SK-N-SH treated with all-trans-retinoic acid at 6 μM for 48 hours (cell line): ENCODE measurements around the gene CNTNAP2.
"Not testable (repeated sequence)": the region's sequence is repeated elsewhere in the genome, so short reads cannot be mapped to it uniquely, and the experiment has no call there.

ENCODE experiments used
- ATAC-seq: fragments of 200-7000 bp; cut with Tn5 transposase; 3 replicates; pipeline ENCODE4 v1.9.1; 2020; ENCODE audit warnings: mild to moderate bottlenecking, moderate library complexity
- BACH2 ChIP-seq: fragments of 250-450 bp; sonication (Bioruptor Pico); IDR thresholded peaks from 2 replicates; pipeline ENCODE4 v1.9.0; 2021; ENCODE audit warnings: mild to moderate bottlenecking, borderline replicate concordance
- CREB5 ChIP-seq: fragments of 250-450 bp; sonication (Bioruptor Pico); IDR thresholded peaks from 2 replicates; pipeline ENCODE4 v1.5.1; 2020; ENCODE audit warnings: low read depth, mild to moderate bottlenecking, moderate library complexity
- CSDC2 ChIP-seq: fragments of 250-450 bp; sonication (Bioruptor Pico); IDR thresholded peaks from 2 replicates; pipeline ENCODE4 v1.5.0; 2020; ENCODE audit warnings: mild to moderate bottlenecking, moderate library complexity
- ESRRG ChIP-seq: fragments of 250-450 bp; sonication (Bioruptor Pico); IDR thresholded peaks from 2 replicates; pipeline ENCODE4 v1.6.1; 2021; ENCODE audit warnings: mild to moderate bottlenecking
- GLIS3 ChIP-seq: fragments of 250-450 bp; sonication (Bioruptor Pico); IDR thresholded peaks from 2 replicates; pipeline ENCODE4 v1.5.0; 2020; ENCODE audit warnings: mild to moderate bottlenecking, moderate library complexity
- ISL1 ChIP-seq: fragments of 250-450 bp; sonication (Bioruptor Pico); IDR thresholded peaks from 2 replicates; pipeline ENCODE4 v2.1.2; 2022; ENCODE audit warnings: mild to moderate bottlenecking, moderate library complexity
- OSR1 ChIP-seq: fragments of 250-450 bp; sonication (Bioruptor Pico); IDR thresholded peaks from 2 replicates; pipeline ENCODE4 v1.8.0; 2022; ENCODE audit warnings: moderate library complexity, mild to moderate bottlenecking, inconsistent platforms
- PPARA ChIP-seq: fragments of 250-450 bp; sonication (Bioruptor Pico); IDR thresholded peaks from 2 replicates; pipeline ENCODE4 v1.5.0; 2020; ENCODE audit warnings: mild to moderate bottlenecking, borderline replicate concordance
- SNAI2 ChIP-seq: fragments of 250-450 bp; sonication (Bioruptor Pico); IDR thresholded peaks from 2 replicates; pipeline ENCODE4 v1.5.0; 2020; ENCODE audit warnings: mild to moderate bottlenecking, moderate library complexity
- TCF4 ChIP-seq: fragments of 250-450 bp; sonication (Bioruptor Pico); IDR thresholded peaks from 2 replicates; pipeline ENCODE4 v1.8.0; 2021; ENCODE audit warnings: mild to moderate bottlenecking, moderate library complexity, borderline replicate concordance
- ZC3H10 ChIP-seq: fragments of 250-450 bp; sonication (Bioruptor Pico); IDR thresholded peaks from 2 replicates; pipeline ENCODE4 v1.5.1; 2021; ENCODE audit warnings: mild to moderate bottlenecking, moderate library complexity
- ZFP3 ChIP-seq: fragments of 250-450 bp; sonication (Bioruptor Pico); IDR thresholded peaks from 2 replicates; pipeline ENCODE4 v1.5.0; 2020; ENCODE audit warnings: mild to moderate bottlenecking, moderate library complexity
- ZFP30 ChIP-seq: fragments of 450-650 bp; formaldehyde crosslinking; IDR thresholded peaks from 2 replicates; pipeline ENCODE4 v1.5.0; 2022; ENCODE audit warnings: mild to moderate bottlenecking, moderate library complexity
- ZNF565 ChIP-seq: fragments of 450-650 bp; formaldehyde crosslinking; conservative IDR thresholded peaks from 2 replicates; pipeline ENCODE4 v1.5.0; 2020; ENCODE audit warnings: low read depth, mild to moderate bottlenecking, moderate library complexity
- ZNF70 ChIP-seq: fragments of 450-650 bp; formaldehyde crosslinking; IDR thresholded peaks from 2 replicates; pipeline ENCODE4 v1.5.0; 2020; ENCODE audit warnings: mild to moderate bottlenecking, moderate library complexity
- ZNF8 ChIP-seq: fragments of 450-650 bp; formaldehyde crosslinking; IDR thresholded peaks from 2 replicates; pipeline ENCODE4 v1.5.0; 2020; ENCODE audit warnings: mild to moderate bottlenecking, moderate library complexity
- TF ChIP-seq, protein P1 (sequence below): fragments of 250-450 bp; sonication (Bioruptor Pico); IDR thresholded peaks from 2 replicates; pipeline ENCODE4 v1.8.0; 2021; ENCODE audit warnings: low read depth, mild to moderate bottlenecking, moderate library complexity, borderline replicate concordance
- TF ChIP-seq, protein P2 (sequence below): fragments of 250-450 bp; sonication (Bioruptor Pico); IDR thresholded peaks from 2 replicates; pipeline ENCODE4 v1.5.1; 2021; ENCODE audit warnings: mild to moderate bottlenecking, moderate library complexity
- TF ChIP-seq, protein P3 (sequence below): fragments of 250-450 bp; sonication (Bioruptor Pico); IDR thresholded peaks from 2 replicates; pipeline ENCODE4 v1.5.0; 2020; ENCODE audit warnings: mild to moderate bottlenecking, moderate library complexity
- TF ChIP-seq, protein P4 (sequence below): fragments of 250-450 bp; sonication (Bioruptor Pico); IDR thresholded peaks from 2 replicates; pipeline ENCODE4 v1.8.0; 2020; ENCODE audit warnings: mild to moderate bottlenecking, moderate library complexity, borderline replicate concordance

The CNTNAP2 gene

DNA sequence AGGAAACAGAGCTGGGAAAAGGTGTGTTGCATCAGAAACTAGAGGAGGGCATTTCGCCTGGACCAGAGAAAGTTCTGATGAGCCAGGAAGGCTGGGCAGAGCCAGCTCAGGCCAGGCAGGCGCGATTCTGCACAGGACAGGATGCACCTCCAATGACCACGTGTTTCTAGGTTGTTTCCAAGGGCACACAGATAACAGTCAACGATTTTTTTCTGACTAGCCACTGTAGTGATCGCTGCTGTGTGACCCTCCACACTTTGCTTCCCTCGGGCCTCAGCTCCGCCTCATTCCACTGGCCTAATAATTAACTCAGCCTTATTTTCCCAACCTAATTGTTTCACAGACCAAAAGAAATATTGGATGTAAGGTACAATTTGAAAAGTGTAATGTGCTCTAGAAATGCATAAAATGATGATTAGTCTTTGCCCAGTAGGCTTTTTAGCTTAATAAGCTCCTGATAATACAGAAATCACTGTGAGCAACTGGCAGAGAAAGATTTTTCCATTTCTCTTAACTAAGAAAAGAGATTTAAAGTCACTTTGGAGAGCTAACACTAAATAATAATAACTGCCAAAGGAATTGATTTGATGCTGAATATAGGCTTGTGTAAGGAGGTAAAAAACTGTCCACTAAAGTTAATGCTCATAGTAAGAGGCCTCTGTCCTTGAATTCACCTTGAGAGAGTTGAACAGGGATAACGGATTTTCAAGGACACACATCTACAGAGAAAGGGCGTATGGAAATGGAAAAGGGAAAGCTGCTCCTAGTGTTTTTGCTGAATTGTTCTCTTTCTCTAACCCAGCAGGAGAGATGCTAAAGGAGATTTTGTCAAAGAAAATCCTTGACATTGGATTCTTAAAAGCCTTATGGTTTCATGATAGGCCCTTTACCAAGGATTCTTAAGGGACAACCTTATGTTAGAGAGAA lies 2183.0 kb downstream of the CNTNAP2 start (continued):
- TF ChIP-seq PPARA (CRISPR knock-in tag) (no peak), TCF4 (no peak), ZFP30 (CRISPR knock-in tag) (no peak), ZC3H10 (CRISPR knock-in tag) (no peak)
- TF ChIP-seq, all 23 proteins: peak for 0

GRCh38 chr7:148302436-148302835 lies 2185.8 kb downstream of the CNTNAP2 start:
- ATAC-seq = not testable (repeated sequence)

GRCh38 chr7:148303295-148304082 lies 2186.9 kb downstream of the CNTNAP2 start:
- ATAC-seq = peak; percentile 99
- TF ChIP-seq, protein P1, sequence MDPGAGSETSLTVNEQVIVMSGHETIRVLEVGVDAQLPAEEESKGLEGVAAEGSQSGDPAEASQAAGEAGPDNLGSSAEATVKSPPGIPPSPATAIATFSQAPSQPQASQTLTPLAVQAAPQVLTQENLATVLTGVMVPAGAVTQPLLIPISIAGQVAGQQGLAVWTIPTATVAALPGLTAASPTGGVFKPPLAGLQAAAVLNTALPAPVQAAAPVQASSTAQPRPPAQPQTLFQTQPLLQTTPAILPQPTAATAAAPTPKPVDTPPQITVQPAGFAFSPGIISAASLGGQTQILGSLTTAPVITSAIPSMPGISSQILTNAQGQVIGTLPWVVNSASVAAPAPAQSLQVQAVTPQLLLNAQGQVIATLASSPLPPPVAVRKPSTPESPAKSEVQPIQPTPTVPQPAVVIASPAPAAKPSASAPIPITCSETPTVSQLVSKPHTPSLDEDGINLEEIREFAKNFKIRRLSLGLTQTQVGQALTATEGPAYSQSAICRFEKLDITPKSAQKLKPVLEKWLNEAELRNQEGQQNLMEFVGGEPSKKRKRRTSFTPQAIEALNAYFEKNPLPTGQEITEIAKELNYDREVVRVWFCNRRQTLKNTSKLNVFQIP = no peak
- TF ChIP-seq GLIS3 (no peak), ZNF8 (no peak), ZNF565 (CRISPR knock-in tag) (no peak), ZFP30 (CRISPR knock-in tag) (no peak), ISL1 (CRISPR knock-in tag) (peak; percentile 89), CREB5 (CRISPR knock-in tag) (peak; percentile 72; the same call in 1 of the 2 replicates), ZC3H10 (CRISPR knock-in tag) (peak; percentile 4; the same call in 1 of the 2 replicates), ESRRG (CRISPR knock-in tag) (no peak), BACH2 (CRISPR knock-in tag) (no peak), OSR1 (CRISPR knock-in tag) (no peak), SNAI2 (0 out of 2 replicates have a peak, but pooled peaks have one; percentile 78), CSDC2 (no peak), ZFP3 (CRISPR knock-in tag) (peak; percentile 55), ZNF70 (no peak), PPARA (CRISPR knock-in tag) (no peak)
- TF ChIP-seq, protein P2, sequence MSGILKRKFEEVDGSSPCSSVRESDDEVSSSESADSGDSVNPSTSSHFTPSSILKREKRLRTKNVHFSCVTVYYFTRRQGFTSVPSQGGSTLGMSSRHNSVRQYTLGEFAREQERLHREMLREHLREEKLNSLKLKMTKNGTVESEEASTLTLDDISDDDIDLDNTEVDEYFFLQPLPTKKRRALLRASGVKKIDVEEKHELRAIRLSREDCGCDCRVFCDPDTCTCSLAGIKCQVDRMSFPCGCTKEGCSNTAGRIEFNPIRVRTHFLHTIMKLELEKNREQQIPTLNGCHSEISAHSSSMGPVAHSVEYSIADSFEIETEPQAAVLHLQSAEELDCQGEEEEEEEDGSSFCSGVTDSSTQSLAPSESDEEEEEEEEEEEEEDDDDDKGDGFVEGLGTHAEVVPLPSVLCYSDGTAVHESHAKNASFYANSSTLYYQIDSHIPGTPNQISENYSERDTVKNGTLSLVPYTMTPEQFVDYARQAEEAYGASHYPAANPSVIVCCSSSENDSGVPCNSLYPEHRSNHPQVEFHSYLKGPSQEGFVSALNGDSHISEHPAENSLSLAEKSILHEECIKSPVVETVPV (CRISPR knock-in tag) = no peak
- TF ChIP-seq, protein P3, sequence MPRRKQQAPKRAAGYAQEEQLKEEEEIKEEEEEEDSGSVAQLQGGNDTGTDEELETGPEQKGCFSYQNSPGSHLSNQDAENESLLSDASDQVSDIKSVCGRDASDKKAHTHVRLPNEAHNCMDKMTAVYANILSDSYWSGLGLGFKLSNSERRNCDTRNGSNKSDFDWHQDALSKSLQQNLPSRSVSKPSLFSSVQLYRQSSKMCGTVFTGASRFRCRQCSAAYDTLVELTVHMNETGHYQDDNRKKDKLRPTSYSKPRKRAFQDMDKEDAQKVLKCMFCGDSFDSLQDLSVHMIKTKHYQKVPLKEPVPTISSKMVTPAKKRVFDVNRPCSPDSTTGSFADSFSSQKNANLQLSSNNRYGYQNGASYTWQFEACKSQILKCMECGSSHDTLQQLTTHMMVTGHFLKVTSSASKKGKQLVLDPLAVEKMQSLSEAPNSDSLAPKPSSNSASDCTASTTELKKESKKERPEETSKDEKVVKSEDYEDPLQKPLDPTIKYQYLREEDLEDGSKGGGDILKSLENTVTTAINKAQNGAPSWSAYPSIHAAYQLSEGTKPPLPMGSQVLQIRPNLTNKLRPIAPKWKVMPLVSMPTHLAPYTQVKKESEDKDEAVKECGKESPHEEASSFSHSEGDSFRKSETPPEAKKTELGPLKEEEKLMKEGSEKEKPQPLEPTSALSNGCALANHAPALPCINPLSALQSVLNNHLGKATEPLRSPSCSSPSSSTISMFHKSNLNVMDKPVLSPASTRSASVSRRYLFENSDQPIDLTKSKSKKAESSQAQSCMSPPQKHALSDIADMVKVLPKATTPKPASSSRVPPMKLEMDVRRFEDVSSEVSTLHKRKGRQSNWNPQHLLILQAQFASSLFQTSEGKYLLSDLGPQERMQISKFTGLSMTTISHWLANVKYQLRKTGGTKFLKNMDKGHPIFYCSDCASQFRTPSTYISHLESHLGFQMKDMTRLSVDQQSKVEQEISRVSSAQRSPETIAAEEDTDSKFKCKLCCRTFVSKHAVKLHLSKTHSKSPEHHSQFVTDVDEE (CRISPR knock-in tag) = no peak
- TF ChIP-seq, protein P4, sequence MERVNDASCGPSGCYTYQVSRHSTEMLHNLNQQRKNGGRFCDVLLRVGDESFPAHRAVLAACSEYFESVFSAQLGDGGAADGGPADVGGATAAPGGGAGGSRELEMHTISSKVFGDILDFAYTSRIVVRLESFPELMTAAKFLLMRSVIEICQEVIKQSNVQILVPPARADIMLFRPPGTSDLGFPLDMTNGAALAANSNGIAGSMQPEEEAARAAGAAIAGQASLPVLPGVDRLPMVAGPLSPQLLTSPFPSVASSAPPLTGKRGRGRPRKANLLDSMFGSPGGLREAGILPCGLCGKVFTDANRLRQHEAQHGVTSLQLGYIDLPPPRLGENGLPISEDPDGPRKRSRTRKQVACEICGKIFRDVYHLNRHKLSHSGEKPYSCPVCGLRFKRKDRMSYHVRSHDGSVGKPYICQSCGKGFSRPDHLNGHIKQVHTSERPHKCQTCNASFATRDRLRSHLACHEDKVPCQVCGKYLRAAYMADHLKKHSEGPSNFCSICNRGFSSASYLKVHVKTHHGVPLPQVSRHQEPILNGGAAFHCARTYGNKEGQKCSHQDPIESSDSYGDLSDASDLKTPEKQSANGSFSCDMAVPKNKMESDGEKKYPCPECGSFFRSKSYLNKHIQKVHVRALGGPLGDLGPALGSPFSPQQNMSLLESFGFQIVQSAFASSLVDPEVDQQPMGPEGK = no peak
